HepG2 (cell line): ENCODE measurements around the gene KRTDAP. TPM values are rescaled to one million over a fixed set of nuclear protein-coding genes. Genes with fewer than 3 reads are reported as not detected.
"Not testable (repeated sequence)": the region's sequence is repeated elsewhere in the genome, so short reads cannot be mapped to it uniquely, and the experiment has no call there.

ENCODE experiments used
- ATAC-seq: fragments of 200-7000 bp; cut with Tn5 transposase; 3 replicates; pipeline ENCODE4 v1.9.1; 2020; ENCODE audit warnings: mild to moderate bottlenecking, moderate library complexity
- BruUV-seq: library from RNA; stranded (reverse); fragments of 400-500 nt; replicated peaks from 2 replicates; lab custom pipeline; 2021; lab: Mats Ljungman, UMichigan
- CTCF ChIA-PET: fragments of 300-600 bp; formaldehyde crosslinking; extraction: SDS; loops from one replicate; lab custom pipeline; 2021; ENCODE audit warnings: low total read pairs, inconsistent platforms, low intra/inter-chr PET ratio; lab: Yijun Ruan, JAX
- POLR2A ChIA-PET: fragments of 350-600 bp; sonication (Branson Sonifier 250); formaldehyde crosslinking; loops from one replicate; lab custom pipeline; 2020; ENCODE audit warnings: antibody characterized with exemption, inconsistent platforms; lab: Yijun Ruan, JAX
- DNase-seq: peaks from one replicate; pipeline ENCODE4 v3.0.0-alpha.2; 2015; ENCODE audit warnings: low spot score
- FAIRE-seq: peaks from 3 replicates; lab custom pipeline; 2011; peaks lifted over from hg19 to GRCh38; lab: Jason Lieb, UNC
- H2AFZ ChIP-seq: one replicate; pipeline ENCODE4 v1.6.1; 2011; ENCODE audit warnings: low read length, inconsistent platforms
- H3K27ac ChIP-seq: fragments of 300-600 bp; 3 replicates; pipeline ENCODE4 v1.8.0; 2011; ENCODE audit warnings: mixed run types, mild to moderate bottlenecking, mixed read lengths, low read length, inconsistent platforms; ENCODE audit not compliant: insufficient read depth; ENCODE audit errors: extremely low read length
- H3K27me3 ChIP-seq, 2 experiments: fragments of 200-600 bp in 1 of 2; 2 replicates in 1 of 2; 3 replicates in 1 of 2; pipeline versions ENCODE4 v1.6.0 to v1.8.0; 2011; ENCODE audit warnings: low read length in 2 of 2, mild to moderate bottlenecking in 2 of 2, moderate library complexity in 2 of 2, inconsistent platforms in 1 of 2; ENCODE audit not compliant: insufficient read depth in 2 of 2, control insufficient read depth in 1 of 2
- H3K36me3 ChIP-seq, 2 experiments: fragments of 200-600 bp in 1 of 2; replicated peaks in 1 of 2; 2 replicates in 1 of 2; 3 replicates in 1 of 2; pipeline versions ENCODE4 v1.5.1 to v1.8.0; 2011; ENCODE audit warnings: low read length in 2 of 2, inconsistent platforms in 1 of 2; ENCODE audit not compliant: insufficient read depth in 2 of 2, control insufficient read depth in 1 of 2
- H3K4me1 ChIP-seq: 2 replicates; pipeline ENCODE4 v1.5.1; 2012; ENCODE audit warnings: low read length, inconsistent platforms; ENCODE audit not compliant: insufficient read depth
- H3K4me2 ChIP-seq: 2 replicates; pipeline ENCODE4 v1.6.0; 2011; ENCODE audit warnings: low read depth, low read length, inconsistent platforms
- H3K4me3 ChIP-seq, 3 experiments: fragments of 200-600 bp in 1 of 3; sonication (generic), shearing (Covaris generic) in 1 of 3; replicated peaks in 1 of 3; 2 replicates each; pipeline ENCODE4 v1.5.1; 2011 to 2016; ENCODE audit warnings: low read length in 3 of 3, inconsistent platforms in 2 of 3, low read depth in 2 of 3, mild to moderate bottlenecking in 2 of 3, control low read depth in 1 of 3, mixed read lengths in 1 of 3; ENCODE audit not compliant: insufficient read depth in 1 of 3
- H3K79me2 ChIP-seq: one replicate; pipeline ENCODE4 v1.6.1; 2011; ENCODE audit warnings: low read length, inconsistent platforms; ENCODE audit not compliant: insufficient read depth
- H3K9ac ChIP-seq: 2 replicates; pipeline ENCODE4 v1.6.0; 2011; ENCODE audit warnings: mild to moderate bottlenecking, low read depth, low read length, inconsistent platforms; ENCODE audit not compliant: insufficient read depth
- H3K9me3 ChIP-seq: 2 replicates; pipeline ENCODE4 v1.5.1; 2012; ENCODE audit warnings: mild to moderate bottlenecking, low read length
- H4K20me1 ChIP-seq: 2 replicates; pipeline ENCODE4 v1.6.0; 2011; ENCODE audit warnings: inconsistent platforms, mild to moderate bottlenecking, low read length, moderate library complexity; ENCODE audit not compliant: insufficient read depth
- CENPBD1 ChIP-seq: sonication (generic); formaldehyde crosslinking; IDR thresholded peaks from 2 replicates; pipeline ENCODE4 v1.8.0; 2022; ENCODE audit warnings: missing genetic modification reagents, low read depth, mild to moderate bottlenecking, borderline replicate concordance
- FOSL1 ChIP-seq: sonication (generic); formaldehyde crosslinking; IDR thresholded peaks from 2 replicates; pipeline ENCODE4 v1.9.0; 2021; ENCODE audit warnings: missing genetic modification reagents, borderline replicate concordance
- FOXO4 ChIP-seq: sonication (generic); formaldehyde crosslinking; conservative IDR thresholded peaks from 2 replicates; pipeline ENCODE4 v1.8.1; 2023; ENCODE audit warnings: missing genetic modification reagents
- HNF1B ChIP-seq: sonication (generic); formaldehyde crosslinking; IDR thresholded peaks from 2 replicates; pipeline ENCODE4 v1.5.1; 2020; ENCODE audit warnings: mild to moderate bottlenecking, moderate library complexity, missing genetic modification reagents
- MXD3 ChIP-seq: IDR thresholded peaks from 2 replicates; pipeline ENCODE4 v1.6.1; 2016; ENCODE audit warnings: mild to moderate bottlenecking, missing biosample characterization, missing genetic modification reagents
- SOX6 ChIP-seq, 2 experiments: fragments of 450-650 bp in 1 of 2; sonication (generic) in 1 of 2; formaldehyde crosslinking in 1 of 2; IDR thresholded peaks; 2 replicates each; pipeline versions ENCODE4 v1.4.0 to v1.6.1; 2017 to 2020; ENCODE audit warnings: antibody characterized with exemption in 1 of 2, mild to moderate bottlenecking in 1 of 2, missing genetic modification reagents in 1 of 2
- USF2 ChIP-seq, 2 experiments: sonication (generic) in 1 of 2; formaldehyde crosslinking in 1 of 2; IDR thresholded peaks; 2 replicates each; pipeline versions ENCODE4 v1.5.1 to v1.6.1; 2011 to 2020; ENCODE audit warnings: borderline replicate concordance in 1 of 2, low read depth in 1 of 2, low read length in 1 of 2, mild to moderate bottlenecking in 1 of 2, missing genetic modification reagents in 1 of 2, moderate library complexity in 1 of 2
- YEATS4 ChIP-seq: sonication (generic); formaldehyde crosslinking; IDR thresholded peaks from 2 replicates; pipeline ENCODE4 v1.4.0; 2020; ENCODE audit warnings: missing genetic modification reagents, borderline replicate concordance
- WGBS: methylation state at CpG from one replicate; pipeline ENCODE4 v1.1.6; 2017; ENCODE audit warnings: low lambda C conversion rate; 5-methylcytosine and 5-hydroxymethylcytosine counted together
- in situ Hi-C: cut with HindIII; loops from 2 replicates; pipeline ENCODE4 v1.10.0; 2017; ENCODE audit warnings: low pct_unique_long_range_greater_than_20kb; ENCODE audit not compliant: extremely low pct_ligation_motif_present
- intact Hi-C: fragments of 100-400 bp; cut with micrococcal nuclease; formaldehyde crosslinking; loops from one replicate; pipeline ENCODE4 v1.10.0; 2022; ENCODE audit not compliant: unreplicated experiment
- polyA plus RNA-seq, 8 experiments: library from polyadenylated mRNA; depleted of rRNA in 3 of 8; stranded (reverse) in 7 of 8; unstranded in 1 of 8; fragments of >200 nt; fragmentation: Illumina TruSeq in 4 of 8; extraction: Trizol in 4 of 8; gene quantifications; 2 replicates each; pipeline versions ENCODE4 v1.2.1 to v1.2.3, GENCODE V29; 2011 to 2016; ENCODE audit warnings: low read depth in 4 of 8, missing spikeins in 1 of 8, mixed read lengths in 1 of 8; ENCODE audit not compliant: insufficient read depth in 1 of 8
- total RNA-seq, 5 experiments: library from RNA; depleted of rRNA; stranded (reverse); fragments of >200 nt; fragmentation: Illumina TruSeq; extraction: Trizol; gene quantifications; 2 replicates each; pipeline ENCODE4 v1.2.3, GENCODE V29; 2016; ENCODE audit warnings: low read depth in 1 of 5

KRTDAP gene
- total and polyA plus RNA-seq, 2 of the 13 experiments (the other 11 are each of a cell fraction or from before 2014, with no cell fraction given) = 0.86 to 1.5 TPM

GRCh38 chr19:35462476-35462953 is 27.7 kb downstream of the KRTDAP start (continued):
- TF ChIP-seq USF2 (IDR thresholded peaks at IDR 0.05; ENCODE audit: low read depth, low read length) (no peak), USF2 (CRISPR knock-in tag; IDR thresholded peaks at IDR 0.05; ENCODE audit: borderline replicate concordance) (no peak)
- TF ChIP-seq, all 625 proteins: peak for 0

- H3K36me3 ChIP-seq, CTCF ChIA-PET, ATAC-seq, BruUV-seq, H4K20me1 ChIP-seq, FAIRE-seq, H3K4me3 ChIP-seq, DNase-seq, H3K9ac ChIP-seq, intact Hi-C loops, H3K79me2 ChIP-seq, in situ Hi-C loops, H3K4me2 ChIP-seq, H2AFZ ChIP-seq, H3K9me3 ChIP-seq, H3K27ac ChIP-seq, H3K27me3 ChIP-seq: not testable (repeated sequence)
- POLR2A ChIA-PET = interaction anchor here (1.4 kb wide), 1 partner anchor 43 kb away, joined by 3 read pairs; no protein-coding TSS in a partner anchor
- H3K4me1 ChIP-seq = peaks cover 61% of the 10 kb centered on the region
These were observed 28.5 kb downstream of the KRTDAP start for GRCh38 chr19:35461788-35462187.

- Histone ChIP-seq H2AFZ (no peak overlapping the region), H3K9ac (no peak overlapping the region), H3K27ac (no peak overlapping the region), H3K4me3 (no peak overlapping the region), H3K27me3 (no peaks in the 10 kb centered on the region; a peak in 1 of 5 replicates), H3K36me3 (no peaks in the 10 kb centered on the region), H4K20me1 (no peaks in the 10 kb centered on the region), H3K4me1 (peaks cover 62% of the 10 kb centered on the region), H3K9me3 (no peaks in the 10 kb centered on the region), H3K79me2 (no peaks in the 10 kb centered on the region), H3K4me2 (no peak overlapping the region)
- CTCF ChIA-PET = no interaction called here
- 81% methylated on average over 8 of the region's 9 CpGs for WGBS
- POLR2A ChIA-PET = no interaction called here
- DNase-seq (no peak), FAIRE-seq (no peak), ATAC-seq (no peak)
- in situ Hi-C loops = no loop called here
- no TSS peak for BruUV-seq
- intact Hi-C loops = no loop called here
- TF ChIP-seq CENPBD1 (CRISPR knock-in tag) (no peak), FOXO4 (no peak), YEATS4 (CRISPR knock-in tag) (no peak), HNF1B (no peak), MXD3 (no peak), SOX6 (IDR thresholded peaks at IDR 0.05) (no peak), SOX6 (CRISPR knock-in tag; IDR thresholded peaks at IDR 0.05) (no peak), FOSL1 (CRISPR knock-in tag) (no peak)
These were observed 29.2 kb downstream of the KRTDAP start for GRCh38 chr19:35461060-35461459.
